ENCODE measurements around the gene GSX2. TPM values are rescaled to one million over a fixed set of nuclear protein-coding genes. Genes with fewer than 3 reads are reported as not detected.
"Not testable (repeated sequence)": the region's sequence is repeated elsewhere in the genome, so short reads cannot be mapped to it uniquely, and the experiment has no call there.

The GSX2 gene
- total and polyA plus RNA-seq, 2 donors = not detected

- WGBS = 9% methylated on average over 50 of the region's 50 CpGs
- Histone ChIP-seq H3K4me3 (ENCODE audit: low read depth, low read length) (no peak overlapping the region), H3K27ac (ENCODE audit: low read depth) (no peak overlapping the region), H3K4me1 (ENCODE audit: insufficient read depth) (no peaks in the 10 kb centered on the region), H3K36me3 (ENCODE audit: insufficient read depth) (no peaks in the 10 kb centered on the region)
- DNase-seq (ENCODE audit: extremely low spot score) = no peak
Measured at GRCh38 chr4:54101190-54102041, 1.5 kb downstream of the GSX2 start.

GRCh38 chr4:54102531-54103106 lies 2.7 kb downstream of the GSX2 start:
- no peak overlapping the region for H3K4me3 ChIP-seq (ENCODE audit: low read depth, low read length)
- H3K27ac ChIP-seq (ENCODE audit: low read depth) = no peak overlapping the region
- no peaks in the 10 kb centered on the region for H3K36me3 ChIP-seq (ENCODE audit: insufficient read depth)
- DNase-seq (ENCODE audit: extremely low spot score) = no peak
- no peaks in the 10 kb centered on the region for H3K4me1 ChIP-seq (ENCODE audit: insufficient read depth)
- WGBS = 69% methylated on average over 6 of the region's 6 CpGs

DNA sequence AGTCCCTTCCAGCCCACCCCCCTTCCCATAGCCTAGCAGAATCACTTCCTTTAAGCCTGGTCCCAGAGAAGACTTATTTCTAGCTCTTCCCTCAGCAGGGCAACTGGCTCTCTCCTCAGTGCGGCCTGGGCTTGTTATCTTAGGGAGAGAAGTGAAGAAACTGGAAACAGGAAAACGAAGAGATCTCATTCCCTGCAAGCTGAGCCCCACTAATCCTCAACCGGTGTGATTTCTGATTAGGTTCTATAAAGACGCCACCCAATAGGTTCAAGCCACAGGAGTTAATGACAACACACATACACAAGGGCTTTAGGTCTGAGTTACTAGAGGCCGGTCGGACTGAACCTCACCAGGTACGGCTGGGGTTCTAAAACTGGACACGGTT lies 3.2 kb downstream of the GSX2 start:
- no peaks in the 10 kb centered on the region for H3K36me3 ChIP-seq (ENCODE audit: insufficient read depth)
- no peak for DNase-seq (ENCODE audit: extremely low spot score)
- no peak overlapping the region for H3K27ac ChIP-seq (ENCODE audit: low read depth)
- WGBS = 21% methylated on average over 8 of the region's 8 CpGs
- H3K4me1 ChIP-seq (ENCODE audit: insufficient read depth) = no peaks in the 10 kb centered on the region
- no peak overlapping the region for H3K4me3 ChIP-seq (ENCODE audit: low read depth, low read length)

DNA sequence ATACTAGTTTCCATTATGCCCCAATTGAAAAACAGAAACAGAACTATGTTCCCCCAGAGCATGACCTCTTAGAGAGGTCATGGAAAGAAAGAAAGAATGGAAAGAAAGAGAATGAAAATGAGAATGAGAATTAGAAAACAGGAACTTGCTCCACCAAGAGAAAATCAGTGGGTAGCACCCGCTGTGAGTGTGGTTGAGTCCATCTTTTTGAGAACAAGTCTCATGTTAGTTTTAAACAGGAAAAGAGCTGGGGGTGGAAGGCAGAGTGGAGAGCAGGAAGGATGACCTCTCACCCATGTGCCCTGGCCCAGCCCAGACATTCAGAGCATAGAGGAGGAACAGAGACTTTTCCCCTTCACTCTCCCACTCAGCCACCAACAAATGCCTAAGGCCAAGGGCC lies 4.9 kb downstream of the GSX2 start:
- H3K4me1 ChIP-seq (ENCODE audit: insufficient read depth) = no peaks in the 10 kb centered on the region
- no peak overlapping the region for H3K27ac ChIP-seq (ENCODE audit: low read depth)
- no peak overlapping the region for H3K4me3 ChIP-seq (ENCODE audit: low read depth, low read length)
- WGBS = 86% methylated on average over 1 of the region's 1 CpG
- H3K36me3 ChIP-seq (ENCODE audit: insufficient read depth) = no peaks in the 10 kb centered on the region
- no peak for DNase-seq (ENCODE audit: extremely low spot score)

- Histone ChIP-seq H3K27ac (ENCODE audit: low read depth) (no peak overlapping the region), H3K4me3 (ENCODE audit: low read depth, low read length) (no peak overlapping the region)
- 37% methylated on average over 22 of the region's 22 CpGs for WGBS
Measured at GRCh38 chr4:54107951-54108748, 8.2 kb downstream of the GSX2 start.

GRCh38 chr4:54109241-54110018 lies 9.5 kb downstream of the GSX2 start:
- no peak overlapping the region for H3K4me3 ChIP-seq (ENCODE audit: low read depth, low read length)
- 20% methylated on average over 51 of the region's 51 CpGs for WGBS
- no peaks in the 10 kb centered on the region for H3K36me3 ChIP-seq (ENCODE audit: insufficient read depth)
- H3K4me1 ChIP-seq (ENCODE audit: insufficient read depth) = no peaks in the 10 kb centered on the region
- H3K27ac ChIP-seq (ENCODE audit: low read depth) = no peak overlapping the region
- DNase-seq (ENCODE audit: extremely low spot score) = no peak

More at GRCh38 chr4:54107951-54108748, 8.2 kb downstream of the GSX2 start:
- H3K36me3 ChIP-seq (ENCODE audit: insufficient read depth) = no peaks in the 10 kb centered on the region
- H3K4me1 ChIP-seq (ENCODE audit: insufficient read depth) = no peaks in the 10 kb centered on the region
- no peak for DNase-seq (ENCODE audit: extremely low spot score)

GRCh38 chr4:54110019-54110416 lies 10.1 kb downstream of the GSX2 start:
- Histone ChIP-seq H3K36me3 (ENCODE audit: insufficient read depth) (no peaks in the 10 kb centered on the region), H3K27ac (ENCODE audit: low read depth) (no peak overlapping the region), H3K4me1 (ENCODE audit: insufficient read depth) (no peaks in the 10 kb centered on the region), H3K4me3 (ENCODE audit: low read depth, low read length) (no peak overlapping the region)
- 30% methylated on average over 10 of the region's 10 CpGs for WGBS
- DNase-seq (ENCODE audit: extremely low spot score) = no peak

GRCh38 chr4:54113206-54113605 lies 13.2 kb downstream of the GSX2 start:
- not testable (repeated sequence) for DNase-seq (ENCODE audit: extremely low spot score); H3K36me3 ChIP-seq (ENCODE audit: insufficient read depth); H3K4me3 ChIP-seq (ENCODE audit: low read depth, low read length); H3K27ac ChIP-seq (ENCODE audit: low read depth); H3K4me1 ChIP-seq (ENCODE audit: insufficient read depth)
- WGBS = 90% methylated on average over 1 of the region's 1 CpG

- 69% methylated on average over 6 of the region's 6 CpGs for WGBS
- H3K4me1 ChIP-seq (ENCODE audit: insufficient read depth); H3K4me3 ChIP-seq (ENCODE audit: low read depth, low read length); H3K36me3 ChIP-seq (ENCODE audit: insufficient read depth); DNase-seq (ENCODE audit: extremely low spot score); H3K27ac ChIP-seq (ENCODE audit: low read depth): not testable (repeated sequence)
Measured at GRCh38 chr4:54116246-54116645, 16.3 kb downstream of the GSX2 start.

DNA sequence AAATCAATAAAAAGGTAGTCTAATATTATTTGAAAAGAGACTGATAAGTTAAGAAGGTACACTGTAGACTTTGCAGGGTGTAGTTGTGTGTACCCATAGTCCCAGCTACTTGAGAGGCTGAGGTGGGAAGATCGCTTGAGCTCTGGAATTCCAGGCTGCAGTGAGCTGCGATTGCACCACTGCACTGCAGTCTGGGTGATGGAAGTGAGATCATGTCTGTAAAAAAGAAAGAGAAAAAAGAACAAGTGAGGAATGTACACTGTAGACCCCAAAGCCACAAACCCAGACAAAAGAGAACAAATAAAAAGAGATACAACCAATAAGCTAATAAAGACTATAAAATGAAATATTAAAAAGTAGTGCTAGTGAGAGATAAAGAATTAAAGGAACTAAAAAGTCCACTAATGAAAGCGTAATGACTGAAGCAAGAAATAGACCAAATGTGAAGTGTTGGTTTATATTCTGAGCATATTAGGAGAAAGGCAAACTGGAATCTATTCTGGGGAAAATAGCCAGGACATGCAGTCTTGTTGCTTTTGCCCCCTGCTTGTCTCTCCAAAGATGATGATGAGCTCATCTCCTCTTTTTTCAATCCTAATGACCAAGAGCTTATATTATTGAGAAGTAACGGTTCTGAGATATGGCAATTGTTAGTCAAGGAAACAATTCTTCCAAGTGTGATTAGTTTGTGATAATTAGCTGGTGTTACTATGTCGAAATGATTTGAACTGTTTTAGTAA lies 19.1 kb downstream of the GSX2 start:
- no peak for DNase-seq (ENCODE audit: extremely low spot score)
- Histone ChIP-seq H3K4me1 (ENCODE audit: insufficient read depth) (no peaks in the 10 kb centered on the region), H3K27ac (ENCODE audit: low read depth) (no peak overlapping the region), H3K4me3 (ENCODE audit: low read depth, low read length) (no peak overlapping the region), H3K36me3 (ENCODE audit: insufficient read depth) (no peaks in the 10 kb centered on the region)
- 68% methylated on average over 5 of the region's 5 CpGs for WGBS

DNA sequence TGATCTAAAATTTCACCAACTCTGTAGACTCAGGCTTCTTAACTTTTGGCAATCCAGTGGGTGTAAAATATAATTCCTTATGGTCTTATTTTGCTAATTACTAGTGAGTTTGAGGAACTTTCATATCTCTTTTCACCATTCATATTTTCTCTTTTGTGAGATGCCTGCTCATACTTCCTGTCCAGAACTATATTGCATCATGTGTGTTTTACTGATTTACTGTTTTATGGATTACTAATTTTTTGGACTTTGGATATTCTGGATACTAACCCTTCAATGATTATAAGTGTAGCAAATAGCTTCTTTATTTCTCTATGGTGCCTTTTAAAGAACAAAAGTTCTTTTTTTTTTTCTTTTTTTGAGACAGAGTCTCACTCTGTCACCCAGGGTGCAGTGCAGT lies 20.6 kb downstream of the GSX2 start:
- no peak for DNase-seq (ENCODE audit: extremely low spot score)
- H3K4me3 ChIP-seq (ENCODE audit: low read depth, low read length) = no peak overlapping the region
- no peaks in the 10 kb centered on the region for H3K36me3 ChIP-seq (ENCODE audit: insufficient read depth)
- H3K27ac ChIP-seq (ENCODE audit: low read depth) = no peak overlapping the region
- H3K4me1 ChIP-seq (ENCODE audit: insufficient read depth) = no peaks in the 10 kb centered on the region

- Histone ChIP-seq H3K4me1 (ENCODE audit: insufficient read depth) (no peaks in the 10 kb centered on the region), H3K4me3 (ENCODE audit: low read depth, low read length) (no peak overlapping the region), H3K36me3 (ENCODE audit: insufficient read depth) (no peaks in the 10 kb centered on the region), H3K27ac (ENCODE audit: low read depth) (no peak overlapping the region)
- no peak for DNase-seq (ENCODE audit: extremely low spot score)
- WGBS = 96% methylated on average over 1 of the region's 1 CpG
Measured at GRCh38 chr4:54127660-54128059, 27.7 kb downstream of the GSX2 start.

DNA sequence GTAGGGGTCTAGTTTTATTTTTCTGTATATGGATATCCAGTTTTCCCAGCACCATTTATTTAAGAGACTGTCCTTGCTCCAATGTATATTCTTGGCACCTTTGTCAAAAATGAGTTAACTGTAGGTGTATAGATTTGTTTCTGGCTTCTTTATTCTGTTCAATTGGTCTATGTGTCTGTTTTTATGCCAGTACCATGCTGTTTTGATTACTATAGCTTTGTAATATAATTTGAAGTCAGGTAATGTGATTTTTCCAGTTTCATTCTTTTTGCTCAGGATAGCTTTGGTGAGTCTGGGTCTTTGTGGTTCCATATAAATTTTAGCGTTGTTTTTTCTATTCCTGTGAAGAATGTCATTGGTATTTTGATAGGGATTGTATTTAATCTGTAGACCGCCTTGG lies 28.7 kb downstream of the GSX2 start:
- H3K4me1 ChIP-seq (ENCODE audit: insufficient read depth); H3K36me3 ChIP-seq (ENCODE audit: insufficient read depth); H3K4me3 ChIP-seq (ENCODE audit: low read depth, low read length); DNase-seq (ENCODE audit: extremely low spot score); H3K27ac ChIP-seq (ENCODE audit: low read depth): not testable (repeated sequence)
- 98% methylated on average over 2 of the region's 2 CpGs for WGBS
